GM23338 (cell line): ENCODE measurements around the gene SERP1. TPM values are rescaled to one million over a fixed set of nuclear protein-coding genes. Genes with fewer than 3 reads are reported as not detected.
A peak's percentile ranks its signal among the peaks of the same experiment; 100 is the strongest.

ENCODE experiments used
- ATAC-seq: fragments of 200-7000 bp; cut with Tn5 transposase; 3 replicates; pipeline ENCODE4 v1.9.1; 2020
- DNase-seq: peaks from one replicate; pipeline ENCODE4 v3.0.0-alpha.2; 2015; ENCODE audit warnings: low spot score
- H2AFZ ChIP-seq: fragments of 200-600 bp; sonication (generic); 2 replicates; pipeline ENCODE4 v1.8.0; 2016; ENCODE audit warnings: antibody characterized with exemption, mild to moderate bottlenecking, moderate library complexity
- H3F3A ChIP-seq: fragments of 200-600 bp; sonication (generic); replicated peaks from 2 replicates; pipeline ENCODE4 v1.8.0; 2017; ENCODE audit warnings: antibody characterized with exemption, mixed run types, low read depth
- H3K27ac ChIP-seq: fragments of 200-600 bp; sonication (generic); 2 replicates; pipeline ENCODE4 v1.6.1; 2016; ENCODE audit warnings: low read depth
- H3K27me3 ChIP-seq: fragments of 200-600 bp; sonication (generic); 2 replicates; pipeline ENCODE4 v1.8.0; 2016; ENCODE audit warnings: mild to moderate bottlenecking, mixed run types, moderate library complexity; ENCODE audit not compliant: insufficient read depth
- H3K36me3 ChIP-seq: fragments of 200-600 bp; sonication (generic); 2 replicates; pipeline ENCODE4 v1.8.0; 2016; ENCODE audit warnings: mild to moderate bottlenecking; ENCODE audit not compliant: insufficient read depth
- H3K4me1 ChIP-seq: fragments of 200-600 bp; sonication (generic); 2 replicates; pipeline ENCODE4 v1.8.0; 2016; ENCODE audit warnings: mild to moderate bottlenecking, moderate library complexity; ENCODE audit not compliant: insufficient read depth
- H3K4me2 ChIP-seq: fragments of 200-600 bp; sonication (generic); 2 replicates; pipeline ENCODE4 v1.7.1; 2017; ENCODE audit warnings: mixed run types
- H3K4me3 ChIP-seq: fragments of 200-600 bp; sonication (generic); 2 replicates; pipeline ENCODE4 v1.6.1; 2016; ENCODE audit warnings: mixed run types
- H3K79me2 ChIP-seq: fragments of 200-600 bp; sonication (generic); replicated peaks from 2 replicates; pipeline ENCODE4 v1.8.0; 2017; ENCODE audit warnings: mild to moderate bottlenecking; ENCODE audit not compliant: insufficient read depth
- H3K9me2 ChIP-seq: fragments of 200-600 bp; sonication (generic); 2 replicates; pipeline ENCODE4 v1.8.0; 2017; ENCODE audit not compliant: insufficient read depth
- H4K20me1 ChIP-seq: fragments of 200-600 bp; sonication (generic); replicated peaks from 2 replicates; pipeline ENCODE4 v1.8.0; 2017; ENCODE audit warnings: mild to moderate bottlenecking; ENCODE audit not compliant: insufficient read depth
- H3K27ac Mint-ChIP-seq: 2 replicates; pipeline ENCODE4 v1.8.0; 2020; ENCODE audit warnings: inconsistent platforms, mild to moderate bottlenecking, moderate library complexity, mixed read lengths
- H3K27me3 Mint-ChIP-seq: 3 replicates; pipeline ENCODE4 v1.8.0; 2022; ENCODE audit warnings: low read depth, mild to moderate bottlenecking, moderate library complexity, mixed read lengths, inconsistent platforms; ENCODE audit not compliant: insufficient read depth, poor library complexity
- H3K36me3 Mint-ChIP-seq: 3 replicates; pipeline ENCODE4 v1.8.0; 2021; ENCODE audit warnings: low read depth, mild to moderate bottlenecking, inconsistent platforms, moderate library complexity, mixed read lengths
- H3K4me1 Mint-ChIP-seq: 3 replicates; pipeline ENCODE4 v1.8.0; 2020; ENCODE audit warnings: mild to moderate bottlenecking, inconsistent platforms, mixed read lengths
- H3K4me3 Mint-ChIP-seq: 3 replicates; pipeline ENCODE4 v1.8.0; 2021; ENCODE audit warnings: moderate library complexity, mild to moderate bottlenecking, inconsistent platforms, mixed read lengths
- H3K9me3 Mint-ChIP-seq: 3 replicates; pipeline ENCODE4 v1.8.0; 2020; ENCODE audit warnings: moderate library complexity, mild to moderate bottlenecking, inconsistent platforms, mixed read lengths
- CTCF ChIP-seq, 2 experiments: fragments of 200-600 bp in 1 of 2; sonication (generic) in 1 of 2; conservative IDR thresholded peaks; 2 replicates each; pipeline versions ENCODE4 v1.5.1 to v1.6.1; 2016 to 2017; ENCODE audit warnings: antibody characterized with exemption in 2 of 2, low read depth in 2 of 2, mild to moderate bottlenecking in 2 of 2, moderate library complexity in 1 of 2
- ETS1 ChIP-seq: IDR thresholded peaks from 2 replicates; pipeline ENCODE4 v1.6.1; 2016; ENCODE audit warnings: antibody characterized with exemption
- EZH2phosphoT487 ChIP-seq: fragments of 200-600 bp; sonication (generic); IDR thresholded peaks from one replicate; pipeline ENCODE4 v1.8.1; 2018; ENCODE audit warnings: antibody characterized with exemption; ENCODE audit not compliant: unreplicated experiment
- NANOG ChIP-seq: IDR thresholded peaks from 2 replicates; pipeline ENCODE4 v1.6.1; 2016; ENCODE audit warnings: antibody characterized with exemption, borderline replicate concordance
- POLR2AphosphoS5 ChIP-seq: IDR thresholded peaks from 2 replicates; pipeline ENCODE4 v1.6.1; 2016; ENCODE audit warnings: antibody characterized with exemption, low read depth
- ZNF114 ChIP-seq: fragments of 250-450 bp; sonication (Bioruptor Pico); IDR thresholded peaks from 2 replicates; pipeline ENCODE4 v1.5.0; 2020; ENCODE audit warnings: mild to moderate bottlenecking, moderate library complexity
- polyA plus RNA-seq: library from polyadenylated mRNA; unstranded; fragments of >200 nt; fragmentation: Nextera tagmentation; extraction: Ambion mirVana; gene quantifications from 2 replicates; pipeline ENCODE4 v1.2.1, GENCODE V29; 2016
- total RNA-seq: library from RNA; depleted of rRNA; stranded (reverse); fragments of >200 nt; shearing (Covaris generic); gene quantifications from 2 replicates; pipeline ENCODE4 v1.2.3, GENCODE V29; 2014; rRNA removed

Gene SERP1
- total and polyA plus RNA-seq, 2 experiments from 2014 or later, result 211 to 252 TPM

- H3K4me1 ChIP-seq, result no peaks in the 10 kb centered on the region
- H3F3A ChIP-seq, result no peaks in the 10 kb centered on the region
- ATAC-seq, result no peak
- H3K36me3 Mint-ChIP-seq, result peaks cover 3% of the 10 kb centered on the region; the same call in 1 of the 3 replicates
- no peak overlapping the region for H3K4me2 ChIP-seq
- H4K20me1 ChIP-seq, result no peaks in the 10 kb centered on the region
- DNase-seq, result no peak
- no peak for TF ChIP-seq EZH2phosphoT487
- no peak for TF ChIP-seq ZNF114
- TF ChIP-seq CTCF (conservative IDR thresholded peaks at IDR 0.05; ENCODE audit: low read depth in 2 of 2), result no peak
- TF ChIP-seq ETS1, result no peak
- TF ChIP-seq NANOG, result no peak
- no peak for TF ChIP-seq POLR2AphosphoS5
- no peaks in the 10 kb centered on the region for H3K9me2 ChIP-seq
- peaks cover 2% of the 10 kb centered on the region; the same call in 2 of the 3 replicates for H3K4me1 Mint-ChIP-seq
- no peaks in the 10 kb centered on the region for H3K27me3 ChIP-seq
- H3K4me3 ChIP-seq, result no peak overlapping the region
- peak overlapping the region; percentile 6; the same call in 1 of the 2 replicates for H2AFZ ChIP-seq
- no peaks in the 10 kb centered on the region for H3K79me2 ChIP-seq
- H3K27me3 Mint-ChIP-seq, result peaks cover 2% of the 10 kb centered on the region
- H3K4me3 Mint-ChIP-seq, result no peak overlapping the region
- H3K9me3 Mint-ChIP-seq, result 0 out of 3 replicates have a peak, but pooled peaks cover 3% of the 10 kb centered on the region
- H3K27ac Mint-ChIP-seq, result no peak overlapping the region
- H3K27ac ChIP-seq, result no peak overlapping the region
- H3K36me3 ChIP-seq, result no peaks in the 10 kb centered on the region
These were observed 51.8 kb downstream of the SERP1 start for GRCh38 chr3:150494411-150494977.

Other genes with a start within 250 kb of the SERP1 start
- gene TSC22D2, start 138.2 kb downstream of the SERP1 start, total RNA-seq, result 18.6 and 23.3 TPM in 2 replicates
- gene TSC22D2, start 138.2 kb downstream of the SERP1 start, polyA plus RNA-seq, result 33.8 and 34.2 TPM in 2 replicates
- gene EIF2A, start 291 bp upstream of the SERP1 start, total RNA-seq, result 114 and 153 TPM in 2 replicates
- gene EIF2A, start 291 bp upstream of the SERP1 start, polyA plus RNA-seq, result 65.6 and 95.2 TPM in 2 replicates
- 56.1 and 61.9 TPM in 2 replicates for gene SELENOT, start 56.8 kb upstream of the SERP1 start, total RNA-seq
- gene SELENOT, start 56.8 kb upstream of the SERP1 start, polyA plus RNA-seq, result 51.3 and 61.3 TPM in 2 replicates
- not detected in 2 replicates for gene ERICH6, start 157.4 kb upstream of the SERP1 start, total RNA-seq
- gene ERICH6, start 157.4 kb upstream of the SERP1 start, polyA plus RNA-seq, result 0.19 and 0.32 TPM in 2 replicates
- gene SIAH2, start 216.7 kb upstream of the SERP1 start, total RNA-seq, result 15.3 and 28.8 TPM in 2 replicates
- 6.3 and 6.4 TPM in 2 replicates for gene SIAH2, start 216.7 kb upstream of the SERP1 start, polyA plus RNA-seq